Left forelimb (tissue), 1 donor: ENCODE measurements around the gene LRMDA.

Experiments used
- DNase-seq: peaks from one replicate; pipeline ENCODE4 v3.0.0-alpha.2; 2018; ENCODE audit warnings: low spot score

The LRMDA gene

GRCh38 chr10:75402486-75403143 is 28.8 kb upstream of the LRMDA start:
- DNase-seq: no peak

GRCh38 chr10:75403144-75403938 is 28.1 kb upstream of the LRMDA start:
- peak; percentile 77 for DNase-seq

- DNase-seq: no peak
Observed at GRCh38 chr10:75403939-75404814, 27.2 kb upstream of the LRMDA start.

GRCh38 chr10:75404815-75405597 is 26.4 kb upstream of the LRMDA start:
- DNase-seq: no peak

GRCh38 chr10:75405598-75406461 is 25.6 kb upstream of the LRMDA start:
- DNase-seq: no peak

GRCh38 chr10:75406462-75407223 is 24.8 kb upstream of the LRMDA start:
- DNase-seq: no peak

GRCh38 chr10:75407224-75407712 is 24.2 kb upstream of the LRMDA start:
- DNase-seq: no peak

GRCh38 chr10:75407713-75408508 is 23.5 kb upstream of the LRMDA start:
- no peak for DNase-seq

GRCh38 chr10:75408509-75408875 is 22.9 kb upstream of the LRMDA start:
- no peak for DNase-seq

GRCh38 chr10:75408911-75409885 is 22.2 kb upstream of the LRMDA start:
- DNase-seq: peak; percentile 78

GRCh38 chr10:75410132-75411005 is 21.1 kb upstream of the LRMDA start:
- DNase-seq: no peak

GRCh38 chr10:75414527-75414926 is 16.9 kb upstream of the LRMDA start:
- DNase-seq: no peak

GRCh38 chr10:75417522-75417927 is 13.9 kb upstream of the LRMDA start:
- no peak for DNase-seq

- no peak for DNase-seq
Observed at GRCh38 chr10:75418293-75418692, 13.1 kb upstream of the LRMDA start.

GRCh38 chr10:75418712-75419111 is 12.7 kb upstream of the LRMDA start:
- no peak for DNase-seq

- no peak for DNase-seq
Observed at GRCh38 chr10:75422913-75423312, 8.5 kb upstream of the LRMDA start.

GRCh38 chr10:75424571-75424970 is 6.9 kb upstream of the LRMDA start:
- DNase-seq: no peak
